Activated T-helper 17 cell treated with anti-CD3 and anti-CD28 coated beads, Interleukin-2, amount 50 U/mL, for 72 hours (primary cell): ENCODE results near the gene DUS1L. TPM values are rescaled to one million over a fixed set of nuclear protein-coding genes. Genes with fewer than 3 reads are reported as not detected.
A peak's percentile ranks its signal among the peaks of the same experiment; 100 is the strongest.

Experiments
- ATAC-seq: fragments of 150-1000 bp; cut with Tn5 transposase; replicated peaks from 2 replicates; pipeline ENCODE4 v1.10.0; 2021; ENCODE audit warnings: mild to moderate bottlenecking, moderate library complexity
- H3K27ac Mint-ChIP-seq: one replicate; pipeline ENCODE4 v1.8.0; 2022; ENCODE audit warnings: mixed read lengths
- H3K27me3 Mint-ChIP-seq: one replicate; pipeline ENCODE4 v1.8.0; 2022; ENCODE audit warnings: mixed read lengths
- H3K36me3 Mint-ChIP-seq: one replicate; pipeline ENCODE4 v1.8.0; 2022; ENCODE audit warnings: low read depth, mild to moderate bottlenecking, mixed read lengths
- H3K4me1 Mint-ChIP-seq: one replicate; pipeline ENCODE4 v1.8.0; 2022; ENCODE audit warnings: mixed read lengths
- H3K4me3 Mint-ChIP-seq: one replicate; pipeline ENCODE4 v1.8.0; 2022; ENCODE audit warnings: mild to moderate bottlenecking, mixed read lengths
- H3K9me3 Mint-ChIP-seq: one replicate; pipeline ENCODE4 v1.8.0; 2022; ENCODE audit warnings: mixed read lengths
- total RNA-seq, 2 donors: library from RNA; stranded (reverse); gene quantifications; one replicate each; pipeline ENCODE4 v1.2.3, GENCODE V29; 2022

DUS1L gene
- total RNA-seq, 2 donors from 2014 or later, result 59.7 to 129 TPM

GRCh38 chr17:82105417-82105881 is 39.8 kb upstream of the DUS1L start:
- H3K4me3 Mint-ChIP-seq, result peak overlapping the region; percentile 90
- H3K27me3 Mint-ChIP-seq, result no peaks in the 10 kb centered on the region
- H3K4me1 Mint-ChIP-seq, result no peaks in the 10 kb centered on the region
- ATAC-seq, result no peak
- H3K27ac Mint-ChIP-seq, result peak overlapping the region; percentile 92
- no peaks in the 10 kb centered on the region for H3K9me3 Mint-ChIP-seq
- H3K36me3 Mint-ChIP-seq, result no peaks in the 10 kb centered on the region

GRCh38 chr17:82104797-82105416 is 39.3 kb upstream of the DUS1L start:
- Mint-ChIP-seq H3K4me1 (no peaks in the 10 kb centered on the region), H3K4me3 (peak overlapping the region; percentile 90), H3K36me3 (no peaks in the 10 kb centered on the region), H3K27me3 (no peaks in the 10 kb centered on the region), H3K9me3 (no peaks in the 10 kb centered on the region), H3K27ac (peak overlapping the region; percentile 92)
- no peak for ATAC-seq

- Mint-ChIP-seq H3K36me3 (no peaks in the 10 kb centered on the region), H3K9me3 (no peaks in the 10 kb centered on the region), H3K4me3 (no peak overlapping the region), H3K27me3 (no peaks in the 10 kb centered on the region), H3K4me1 (no peaks in the 10 kb centered on the region), H3K27ac (no peak overlapping the region)
- no peak for ATAC-seq
Measured at GRCh38 chr17:82103553-82104451, 38.2 kb upstream of the DUS1L start.

GRCh38 chr17:82101767-82102679 is 36.4 kb upstream of the DUS1L start:
- no peak for ATAC-seq
- H3K36me3 Mint-ChIP-seq, result no peaks in the 10 kb centered on the region
- no peak overlapping the region for H3K4me3 Mint-ChIP-seq
- no peaks in the 10 kb centered on the region for H3K27me3 Mint-ChIP-seq
- no peaks in the 10 kb centered on the region for H3K9me3 Mint-ChIP-seq
- no peak overlapping the region for H3K27ac Mint-ChIP-seq
- no peaks in the 10 kb centered on the region for H3K4me1 Mint-ChIP-seq

GRCh38 chr17:82101301-82101715 is 35.7 kb upstream of the DUS1L start:
- no peaks in the 10 kb centered on the region for H3K9me3 Mint-ChIP-seq
- ATAC-seq, result no peak
- no peaks in the 10 kb centered on the region for H3K4me1 Mint-ChIP-seq
- no peak overlapping the region for H3K27ac Mint-ChIP-seq
- H3K36me3 Mint-ChIP-seq, result peaks cover 6% of the 10 kb centered on the region
- H3K27me3 Mint-ChIP-seq, result no peaks in the 10 kb centered on the region
- H3K4me3 Mint-ChIP-seq, result no peak overlapping the region

GRCh38 chr17:82100502-82101298 is 35.1 kb upstream of the DUS1L start:
- Mint-ChIP-seq H3K27me3 (no peaks in the 10 kb centered on the region), H3K36me3 (peaks cover 12% of the 10 kb centered on the region), H3K9me3 (no peaks in the 10 kb centered on the region), H3K27ac (no peak overlapping the region), H3K4me3 (peak overlapping the region; percentile 76), H3K4me1 (no peaks in the 10 kb centered on the region)
- no peak for ATAC-seq

GRCh38 chr17:82098939-82099763 is 33.5 kb upstream of the DUS1L start:
- peak; percentile 12 for ATAC-seq
- Mint-ChIP-seq H3K4me3 (peak overlapping the region; percentile 76), H3K27ac (peak overlapping the region; percentile 69), H3K9me3 (no peaks in the 10 kb centered on the region), H3K27me3 (no peaks in the 10 kb centered on the region), H3K4me1 (no peaks in the 10 kb centered on the region), H3K36me3 (peaks cover 21% of the 10 kb centered on the region)

- Mint-ChIP-seq H3K9me3 (no peaks in the 10 kb centered on the region), H3K4me1 (no peaks in the 10 kb centered on the region), H3K36me3 (peaks cover 22% of the 10 kb centered on the region), H3K4me3 (peak within 1 kb of the TSS; percentile 76), H3K27me3 (no peaks in the 10 kb centered on the region), H3K27ac (no peak within 1 kb of the TSS)
- ATAC-seq, result peak; percentile 89
Measured at GRCh38 chr17:82098169-82098938, 32.8 kb upstream of the DUS1L start, which contains the start of gene FASN. Gene FASN (minus strand): TSS chr17:82098236. CDS start chr17:82096445, 1,791 bp downstream.

- Mint-ChIP-seq H3K4me3 (peak overlapping the region; percentile 17), H3K36me3 (peaks cover 25% of the 10 kb centered on the region), H3K9me3 (no peaks in the 10 kb centered on the region), H3K4me1 (no peaks in the 10 kb centered on the region), H3K27me3 (no peaks in the 10 kb centered on the region), H3K27ac (no peak overlapping the region)
- no peak for ATAC-seq
Measured at GRCh38 chr17:82097919-82098168, 32.2 kb upstream of the DUS1L start.

GRCh38 chr17:82097184-82097918 is 31.7 kb upstream of the DUS1L start:
- ATAC-seq, result no peak
- H3K9me3 Mint-ChIP-seq, result no peaks in the 10 kb centered on the region
- peak overlapping the region; percentile 66 for H3K4me3 Mint-ChIP-seq
- H3K27me3 Mint-ChIP-seq, result no peaks in the 10 kb centered on the region
- H3K36me3 Mint-ChIP-seq, result peaks cover 25% of the 10 kb centered on the region
- H3K4me1 Mint-ChIP-seq, result no peaks in the 10 kb centered on the region
- no peak overlapping the region for H3K27ac Mint-ChIP-seq

- no peaks in the 10 kb centered on the region for H3K27me3 Mint-ChIP-seq
- peak overlapping the region; percentile 66 for H3K4me3 Mint-ChIP-seq
- H3K9me3 Mint-ChIP-seq, result no peaks in the 10 kb centered on the region
- ATAC-seq, result no peak
- H3K4me1 Mint-ChIP-seq, result no peaks in the 10 kb centered on the region
- H3K36me3 Mint-ChIP-seq, result peaks cover 30% of the 10 kb centered on the region
- H3K27ac Mint-ChIP-seq, result no peak overlapping the region
Measured at GRCh38 chr17:82096709-82097183, 31.1 kb upstream of the DUS1L start.
